SK-N-MC (cell line): ENCODE results near the gene BTLA.
A peak's percentile ranks its signal among the peaks of the same experiment; 100 is the strongest.
"Not testable (repeated sequence)": the region's sequence is repeated elsewhere in the genome, so short reads cannot be mapped to it uniquely, and the experiment has no call there.

ENCODE experiments used
- DNase-seq: peaks from one replicate; pipeline ENCODE4 v3.0.0-alpha.2; 2011; ENCODE audit warnings: low read depth, low spot score
- H3K27ac ChIP-seq: fragments of 200-600 bp; sonication (generic); 2 replicates; pipeline ENCODE4 v1.5.1; 2016; ENCODE audit warnings: mixed run types
- H3K36me3 ChIP-seq: fragments of 200-600 bp; sonication (generic); 2 replicates; pipeline ENCODE4 v1.6.1; 2017; ENCODE audit warnings: antibody characterized with exemption, low read length, mixed read lengths; ENCODE audit not compliant: insufficient read depth
- H3K4me3 ChIP-seq: fragments of 200-600 bp; sonication (generic); 2 replicates; pipeline ENCODE4 v1.5.1; 2016
- H3K9ac ChIP-seq: fragments of 200-600 bp; sonication (generic); 2 replicates; pipeline ENCODE4 v1.8.0; 2017; ENCODE audit warnings: mixed run types, mixed read lengths; ENCODE audit not compliant: insufficient read length
- H3K9me3 ChIP-seq: fragments of 200-600 bp; sonication (generic); 2 replicates; pipeline ENCODE4 v1.6.1; 2017; ENCODE audit warnings: low read depth, mild to moderate bottlenecking, antibody characterized with exemption, low read length, moderate library complexity, mixed read lengths
- EZH2 ChIP-seq: fragments of 200-600 bp; sonication (generic); IDR thresholded peaks from one replicate; pipeline ENCODE4 v1.6.1; 2017; ENCODE audit warnings: antibody characterized with exemption
- FOXP2 ChIP-seq: optimal IDR thresholded peaks from 2 replicates; pipeline ENCODE3; 2011; ENCODE audit warnings: mild to moderate bottlenecking, moderate library complexity; ENCODE audit not compliant: insufficient read depth; ENCODE audit errors: extremely low read length, control extremely low read depth
- POLR2AphosphoS5 ChIP-seq: IDR thresholded peaks from 2 replicates; pipeline ENCODE4 v1.6.1; 2012; ENCODE audit warnings: mild to moderate bottlenecking, low read depth, low read length, borderline replicate concordance

Gene BTLA

DNA sequence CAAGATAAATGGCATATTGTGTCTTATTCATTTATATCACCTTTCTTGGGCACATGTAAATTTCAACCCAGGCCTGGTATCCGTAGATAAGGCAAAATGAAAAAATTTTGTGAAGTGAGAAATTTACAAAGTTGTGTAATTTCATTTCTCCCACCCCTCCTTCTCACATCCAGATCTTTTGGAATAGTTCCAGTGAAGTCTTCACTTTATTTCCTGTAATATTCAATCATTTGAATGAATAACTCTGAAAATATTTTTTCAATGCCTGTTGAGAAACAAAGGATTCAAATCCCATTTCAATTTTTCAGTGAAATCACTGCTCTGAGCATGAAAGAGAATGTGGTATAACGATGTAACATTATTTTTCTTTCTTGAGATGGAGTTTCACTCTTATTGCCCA, 53.4 kb downstream of the BTLA start:
- no peak for DNase-seq
- H3K4me3 ChIP-seq = peak overlapping the region; percentile 52
- no peak for TF ChIP-seq POLR2AphosphoS5
- no peak for TF ChIP-seq EZH2
- TF ChIP-seq FOXP2 = no peak
- H3K9ac ChIP-seq = no peak overlapping the region
- H3K36me3 ChIP-seq = no peaks in the 10 kb centered on the region
- H3K27ac ChIP-seq = no peak overlapping the region
- no peaks in the 10 kb centered on the region for H3K9me3 ChIP-seq

GRCh38 chr3:112437146-112438022, 61.9 kb downstream of the BTLA start:
- DNase-seq = no peak
- TF ChIP-seq POLR2AphosphoS5 = no peak
- TF ChIP-seq EZH2 = no peak
- TF ChIP-seq FOXP2 = no peak
- H3K36me3 ChIP-seq = no peaks in the 10 kb centered on the region
- H3K9me3 ChIP-seq = 0 out of 2 replicates have a peak, but pooled peaks cover 3% of the 10 kb centered on the region
- H3K9ac ChIP-seq = no peak overlapping the region
- H3K27ac ChIP-seq = no peak overlapping the region
- H3K4me3 ChIP-seq = no peak overlapping the region

- Histone ChIP-seq H3K27ac (no peak overlapping the region), H3K9me3 (no peaks in the 10 kb centered on the region), H3K4me3 (no peak overlapping the region), H3K9ac (no peak overlapping the region), H3K36me3 (no peaks in the 10 kb centered on the region)
- TF ChIP-seq EZH2 = no peak
- no peak for TF ChIP-seq FOXP2
- TF ChIP-seq POLR2AphosphoS5 = no peak
- no peak for DNase-seq
These were observed 69.3 kb downstream of the BTLA start for GRCh38 chr3:112429960-112430359.

DNA sequence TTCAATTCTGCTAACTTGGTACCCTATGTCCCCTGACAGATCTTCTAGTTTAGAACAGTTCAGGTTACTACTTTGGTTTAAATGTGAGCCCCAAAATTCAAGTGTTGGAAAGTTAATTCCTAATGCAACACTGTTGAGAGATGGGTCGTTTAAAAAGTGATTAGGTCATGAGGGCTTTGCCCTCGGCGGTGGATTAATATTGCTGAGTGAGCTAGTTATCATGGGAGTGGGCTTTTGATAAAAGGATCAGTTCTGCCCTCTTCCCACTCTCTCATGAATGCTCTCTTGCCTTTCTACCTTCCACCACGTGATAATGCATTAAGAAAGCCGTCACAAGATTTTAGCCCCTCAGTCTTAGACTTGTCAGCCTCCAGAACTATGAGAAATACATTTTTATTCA, 72.1 kb downstream of the BTLA start:
- Histone ChIP-seq H3K27ac (no peak overlapping the region), H3K9me3 (no peaks in the 10 kb centered on the region), H3K4me3 (no peak overlapping the region), H3K9ac (no peak overlapping the region), H3K36me3 (no peaks in the 10 kb centered on the region)
- DNase-seq = no peak
- TF ChIP-seq POLR2AphosphoS5 = no peak
- no peak for TF ChIP-seq EZH2
- TF ChIP-seq FOXP2 = no peak

- Histone ChIP-seq H3K9ac (no peak overlapping the region), H3K4me3 (no peak overlapping the region), H3K9me3 (no peaks in the 10 kb centered on the region), H3K27ac (no peak overlapping the region), H3K36me3 (no peaks in the 10 kb centered on the region)
- no peak for DNase-seq
- TF ChIP-seq POLR2AphosphoS5 = no peak
- TF ChIP-seq FOXP2 = no peak
- no peak for TF ChIP-seq EZH2
These were observed 73.2 kb downstream of the BTLA start for GRCh38 chr3:112425858-112426750.

- H3K9ac ChIP-seq = no peak overlapping the region
- H3K27ac ChIP-seq = no peak overlapping the region
- H3K36me3 ChIP-seq = no peaks in the 10 kb centered on the region
- H3K4me3 ChIP-seq = no peak overlapping the region
- no peaks in the 10 kb centered on the region for H3K9me3 ChIP-seq
- no peak for DNase-seq
- TF ChIP-seq EZH2 (no peak), FOXP2 (no peak), POLR2AphosphoS5 (no peak)
These were observed 73.9 kb downstream of the BTLA start for GRCh38 chr3:112425382-112425781.

GRCh38 chr3:112424394-112424793, 74.9 kb downstream of the BTLA start:
- Histone ChIP-seq H3K9ac (no peak overlapping the region), H3K4me3 (no peak overlapping the region), H3K9me3 (no peaks in the 10 kb centered on the region), H3K36me3 (no peaks in the 10 kb centered on the region), H3K27ac (no peak overlapping the region)
- DNase-seq = no peak
- TF ChIP-seq FOXP2 (no peak), POLR2AphosphoS5 (no peak), EZH2 (no peak)

- not testable (repeated sequence) for H3K27ac ChIP-seq, H3K9ac ChIP-seq, DNase-seq, H3K36me3 ChIP-seq, H3K4me3 ChIP-seq, H3K9me3 ChIP-seq
These were observed 76.4 kb downstream of the BTLA start for GRCh38 chr3:112422921-112423320.

- H3K9me3 ChIP-seq, H3K4me3 ChIP-seq, H3K27ac ChIP-seq, DNase-seq, H3K36me3 ChIP-seq, H3K9ac ChIP-seq: not testable (repeated sequence)
These were observed 80.7 kb downstream of the BTLA start for GRCh38 chr3:112418526-112418925.
